Kasumi-1 (cell line): Measurements from ENCODE around the gene PHIP.
"Not testable (repeated sequence)": the region's sequence is repeated elsewhere in the genome, so short reads cannot be mapped to it uniquely, and the experiment has no call there.

Experiments
- DNase-seq, 2 experiments: peaks; one replicate each; lab custom pipeline; 2025; lab: John Stamatoyannopoulos, UW

PHIP gene

GRCh38 chr6:78925317-78925716, 152.7 kb downstream of the PHIP start:
- no peak for DNase-seq

- DNase-seq, result not testable (repeated sequence)
These were observed 156.9 kb downstream of the PHIP start for GRCh38 chr6:78921168-78921567.

GRCh38 chr6:78917788-78918187, 160.3 kb downstream of the PHIP start:
- no peak for DNase-seq

- no peak for DNase-seq
These were observed 161.6 kb downstream of the PHIP start for GRCh38 chr6:78916411-78916810.

GRCh38 chr6:78911218-78911940, 166.7 kb downstream of the PHIP start:
- DNase-seq, result no peak

GRCh38 chr6:78910591-78911171, 167.4 kb downstream of the PHIP start:
- DNase-seq, result no peak

GRCh38 chr6:78910010-78910409, 168.0 kb downstream of the PHIP start:
- DNase-seq, result no peak

- peak; percentile 44 to 49 for DNase-seq
These were observed 168.7 kb downstream of the PHIP start for GRCh38 chr6:78909391-78909790.

GRCh38 chr6:78908621-78909020, 169.4 kb downstream of the PHIP start:
- no peak for DNase-seq

GRCh38 chr6:78896227-78896626, 181.8 kb downstream of the PHIP start:
- no peak for DNase-seq

GRCh38 chr6:78889901-78890300, 188.2 kb downstream of the PHIP start:
- DNase-seq, result not testable (repeated sequence)
